H1 (cell line): ENCODE results near the gene NELFB. TPM values are rescaled to one million over a fixed set of nuclear protein-coding genes. Genes with fewer than 3 reads are reported as not detected.

Source experiments
- CTCF ChIA-PET: fragments of 300-600 bp; sonication (Branson Sonifier 250); formaldehyde crosslinking; loops from one replicate; lab custom pipeline; 2021; ENCODE audit not compliant: partially characterized antibody; lab: Charles Lee
- POLR2A ChIA-PET: fragments of 300-600 bp; sonication (Branson Sonifier 250); formaldehyde crosslinking; loops from one replicate; lab custom pipeline; 2021; ENCODE audit warnings: inconsistent platforms; ENCODE audit not compliant: partially characterized antibody; lab: Charles Lee
- DNase-seq, 2 experiments: peaks; one replicate each; pipeline versions ENCODE4 v3.0.0 to v3.0.0-alpha.2; 2010 to 2022; ENCODE audit warnings: low spot score in 2 of 2, low read depth in 1 of 2, mixed read lengths in 1 of 2
- FAIRE-seq: peaks from 2 replicates; lab custom pipeline; 2011; peaks lifted over from hg19 to GRCh38; lab: Jason Lieb, UNC
- H2AFZ ChIP-seq: 2 replicates; pipeline ENCODE4 v1.8.1; 2012; ENCODE audit warnings: low read length, inconsistent platforms
- H2AK5ac ChIP-seq: 2 replicates; pipeline ENCODE4 v1.6.1; 2013; ENCODE audit warnings: low read depth, low read length
- H2BK120ac ChIP-seq: replicated peaks from 2 replicates; pipeline ENCODE3; 2013; ENCODE audit warnings: low read depth, low read length, inconsistent platforms
- H2BK12ac ChIP-seq: 2 replicates; pipeline ENCODE4 v1.6.1; 2013; ENCODE audit warnings: low read depth, low read length
- H2BK15ac ChIP-seq: 2 replicates; pipeline ENCODE4 v1.6.1; 2013; ENCODE audit warnings: low read length
- H2BK20ac ChIP-seq: 2 replicates; pipeline ENCODE4 v1.6.1; 2013; ENCODE audit warnings: low read length
- H2BK5ac ChIP-seq: 2 replicates; pipeline ENCODE4 v1.6.1; 2013; ENCODE audit warnings: low read depth, low read length
- H3K14ac ChIP-seq: 2 replicates; pipeline ENCODE4 v1.6.1; 2013; ENCODE audit warnings: inconsistent platforms; ENCODE audit not compliant: insufficient read length
- H3K18ac ChIP-seq: 2 replicates; pipeline ENCODE4 v1.6.1; 2013; ENCODE audit warnings: low read length; ENCODE audit errors: extremely low read depth
- H3K23ac ChIP-seq: 2 replicates; pipeline ENCODE4 v1.6.1; 2013; ENCODE audit warnings: inconsistent platforms; ENCODE audit not compliant: insufficient read length
- H3K23me2 ChIP-seq: 2 replicates; pipeline ENCODE4 v1.6.1; 2013; ENCODE audit warnings: low read depth, low read length
- H3K27ac ChIP-seq: 2 replicates; pipeline ENCODE4 v1.6.1; 2011; ENCODE audit warnings: low read depth, low read length, inconsistent platforms
- H3K27me3 ChIP-seq, 4 experiments: replicated peaks in 1 of 4; 1 replicate in 1 of 4; 2 replicates in 3 of 4; pipeline versions ENCODE4 v1.6.1 to v1.8.1; 2011 to 2013; ENCODE audit warnings: low read length in 3 of 4, mild to moderate bottlenecking in 3 of 4, inconsistent platforms in 2 of 4, mixed read lengths in 2 of 4, moderate library complexity in 1 of 4; ENCODE audit not compliant: control insufficient read depth in 3 of 4, insufficient read depth in 3 of 4; ENCODE audit errors: extremely low read depth in 1 of 4
- H3K36me3 ChIP-seq, 4 experiments: 2 replicates each; pipeline versions ENCODE4 v1.6.1 to v1.8.1; 2011 to 2013; ENCODE audit warnings: mild to moderate bottlenecking in 4 of 4, low read length in 3 of 4, moderate library complexity in 2 of 4, control low read depth in 1 of 4, inconsistent platforms in 1 of 4; ENCODE audit not compliant: insufficient read depth in 4 of 4, control insufficient read depth in 2 of 4
- H3K4ac ChIP-seq: replicated peaks from 2 replicates; pipeline ENCODE3; 2013; ENCODE audit warnings: low read length, low read depth, mixed read lengths, inconsistent platforms; ENCODE audit not compliant: insufficient read length
- H3K4me1 ChIP-seq, 4 experiments: replicated peaks in 1 of 4; 1 replicate in 1 of 4; 2 replicates in 3 of 4; pipeline versions ENCODE4 v1.6.1 to v1.8.1; 2011 to 2013; ENCODE audit warnings: low read length in 3 of 4, inconsistent platforms in 2 of 4, mixed read lengths in 1 of 4; ENCODE audit not compliant: insufficient read depth in 4 of 4, control insufficient read depth in 3 of 4
- H3K4me2 ChIP-seq, 2 experiments: 2 replicates each; pipeline versions ENCODE4 v1.6.1 to v1.8.1; 2011 to 2013; ENCODE audit warnings: low read depth in 2 of 2, low read length in 2 of 2, control low read depth in 1 of 2, inconsistent platforms in 1 of 2, mild to moderate bottlenecking in 1 of 2; ENCODE audit not compliant: insufficient read depth in 1 of 2
- H3K4me3 ChIP-seq, 4 experiments: fragments of 200-600, 300-600 bp in 1 of 4; sonication (generic), shearing (Covaris generic), sonication (Bioruptor Twin) in 1 of 4; 2 replicates each; pipeline versions ENCODE4 v1.5.1 to v1.8.1; 2011 to 2016; ENCODE audit warnings: low read length in 4 of 4, low read depth in 3 of 4, control low read depth in 2 of 4, inconsistent platforms in 2 of 4, mild to moderate bottlenecking in 2 of 4, mixed read lengths in 1 of 4, moderate library complexity in 1 of 4; ENCODE audit not compliant: insufficient read depth in 2 of 4; ENCODE audit errors: extremely low read depth in 1 of 4
- H3K56ac ChIP-seq: replicated peaks from 2 replicates; pipeline ENCODE3; 2013; ENCODE audit warnings: low read depth, mild to moderate bottlenecking, mixed read lengths, low read length, inconsistent platforms; ENCODE audit not compliant: insufficient read length
- H3K79me1 ChIP-seq: 2 replicates; pipeline ENCODE4 v1.6.1; 2013; ENCODE audit warnings: low read depth, low read length, control low read depth
- H3K79me2 ChIP-seq, 2 experiments: 2 replicates each; pipeline versions ENCODE4 v1.6.1 to v1.8.1; 2012 to 2013; ENCODE audit warnings: low read length in 2 of 2, mild to moderate bottlenecking in 2 of 2, inconsistent platforms in 1 of 2; ENCODE audit not compliant: insufficient read depth in 2 of 2, control insufficient read depth in 1 of 2
- H3K9ac ChIP-seq, 4 experiments: replicated peaks in 1 of 4; 1 replicate in 1 of 4; 2 replicates in 3 of 4; pipeline versions ENCODE4 v1.6.1 to v1.8.1; 2011 to 2013; ENCODE audit warnings: low read depth in 3 of 4, low read length in 3 of 4, control low read depth in 2 of 4, mild to moderate bottlenecking in 2 of 4, moderate library complexity in 2 of 4, inconsistent platforms in 1 of 4; ENCODE audit errors: extremely low read depth in 1 of 4
- H3K9me3 ChIP-seq, 2 experiments: 2 replicates each; pipeline versions ENCODE4 v1.6.1 to v1.8.1; 2012 to 2013; ENCODE audit warnings: mild to moderate bottlenecking in 2 of 2, moderate library complexity in 2 of 2, control low read depth in 1 of 2, inconsistent platforms in 1 of 2, low read depth in 1 of 2, low read length in 1 of 2, mixed read lengths in 1 of 2; ENCODE audit not compliant: insufficient read depth in 2 of 2
- H4K20me1 ChIP-seq, 2 experiments: replicated peaks in 1 of 2; 2 replicates each; pipeline versions ENCODE3 to v1.8.1; 2011 to 2013; ENCODE audit warnings: inconsistent platforms in 2 of 2, low read length in 2 of 2, mild to moderate bottlenecking in 1 of 2; ENCODE audit not compliant: insufficient read depth in 2 of 2, control insufficient read depth in 1 of 2
- H4K5ac ChIP-seq: 2 replicates; pipeline ENCODE4 v1.6.1; 2013; ENCODE audit warnings: low read length, low read depth, mixed read lengths, inconsistent platforms; ENCODE audit not compliant: insufficient read length
- H4K8ac ChIP-seq: 2 replicates; pipeline ENCODE4 v1.8.0; 2013; ENCODE audit warnings: mild to moderate bottlenecking, moderate library complexity, low read length, inconsistent platforms; ENCODE audit not compliant: insufficient read depth; ENCODE audit errors: extremely low read depth
- H4K91ac ChIP-seq: replicated peaks from 2 replicates; pipeline ENCODE3; 2013; ENCODE audit warnings: low read length, mixed read lengths, inconsistent platforms; ENCODE audit not compliant: insufficient read length
- GABPA ChIP-seq: IDR thresholded peaks from 2 replicates; pipeline ENCODE4 v1.6.1; 2011; ENCODE audit warnings: mild to moderate bottlenecking, low read length, moderate library complexity, borderline replicate concordance; ENCODE audit not compliant: insufficient read depth
- POLR2A ChIP-seq, 2 experiments: IDR thresholded peaks; 1 replicate in 1 of 2; 2 replicates in 1 of 2; pipeline ENCODE4 v1.6.1; 2011; ENCODE audit warnings: low read depth in 2 of 2, low read length in 2 of 2, mild to moderate bottlenecking in 2 of 2; ENCODE audit errors: control extremely low read depth in 1 of 2
- POU5F1 ChIP-seq: IDR thresholded peaks from 2 replicates; pipeline ENCODE4 v1.6.1; 2011; ENCODE audit warnings: low read depth, mild to moderate bottlenecking, low read length, moderate library complexity
- RXRA ChIP-seq: IDR thresholded peaks from 2 replicates; pipeline ENCODE4 v1.6.1; 2011; ENCODE audit warnings: low read depth, mild to moderate bottlenecking, low read length, moderate library complexity; ENCODE audit not compliant: insufficient read depth
- SIN3A ChIP-seq, 2 experiments: IDR thresholded peaks in 1 of 2; conservative IDR thresholded peaks in 1 of 2; 2 replicates each; pipeline ENCODE4 v1.6.1; 2011 to 2012; ENCODE audit warnings: low read length in 2 of 2, improper control_type of control experiment in 1 of 2, low read depth in 1 of 2, mild to moderate bottlenecking in 1 of 2
- WGBS, 2 experiments: shearing (Covaris generic) in 1 of 2; methylation state at CpG; one replicate each; pipeline versions ENCODE4 v1.1.6 to v1.1.7; 2013 to 2015; ENCODE audit warnings: low lambda C conversion rate in 2 of 2, mixed read lengths in 2 of 2, inconsistent platforms in 1 of 2, low coverage in 1 of 2, missing lambda C conversion rate in 1 of 2; ENCODE audit not compliant: insufficient replicate concordance in 2 of 2, insufficient coverage in 1 of 2, insufficient read length in 1 of 2; ENCODE audit errors: extremely low coverage in 1 of 2, missing lambda C conversion rate in 1 of 2; 5-methylcytosine and 5-hydroxymethylcytosine counted together
- polyA plus RNA-seq, 7 experiments: library from polyadenylated mRNA; depleted of rRNA in 3 of 7; stranded (reverse) in 5 of 7; unstranded in 2 of 7; fragments of >200 nt in 5 of 7; fragments of 200-250 nt in 2 of 7; gene quantifications; 1 replicate in 5 of 7; 2 replicates in 1 of 7; 4 replicates in 1 of 7; pipeline versions ENCODE4 v1.2.1 to v1.2.3, GENCODE V29; 2011 to 2013; ENCODE audit warnings: missing spikeins in 2 of 7, mixed read lengths in 2 of 7
- total RNA-seq: library from RNA; stranded (reverse); fragmentation: NEBNext Ultra II Directional; extraction: Animal tissue kit (Norgen Biotek cat#: 25700); gene quantifications from 2 replicates; pipeline ENCODE4 v1.2.1, GENCODE V29; 2021

NELFB gene
- total and polyA plus RNA-seq, 2 of the 8 experiments (the other 6 are each of a cell fraction or from before 2014, with no cell fraction given): 57.6 to 78.0 TPM

DNA sequence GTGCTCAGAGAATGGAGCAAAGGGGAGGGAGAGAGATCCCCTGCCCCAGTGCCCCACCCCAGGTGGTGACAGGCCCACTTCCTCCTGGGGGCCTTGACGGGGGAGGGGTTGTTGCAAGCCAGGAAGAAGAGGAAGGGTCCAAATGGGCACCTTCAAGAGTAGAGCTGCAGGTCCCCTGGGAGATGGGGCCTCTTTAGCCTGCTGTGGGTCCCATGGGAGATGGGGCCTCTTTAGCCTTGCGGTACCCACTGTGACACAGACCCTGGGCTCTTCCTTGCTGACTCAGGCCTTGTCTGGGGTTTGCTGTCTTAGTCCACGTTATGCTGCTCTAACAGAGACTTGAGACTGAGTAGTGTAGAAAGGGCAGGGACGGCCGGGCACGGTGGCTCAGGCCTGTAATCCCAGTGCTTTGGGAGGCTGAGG is 12.8 kb downstream of the NELFB start:
- Histone ChIP-seq H3K18ac (no peak overlapping the region), H3K79me2 (no peaks in the 10 kb centered on the region), H4K8ac (no peak overlapping the region), H4K91ac (no peak overlapping the region), H3K23ac (no peak overlapping the region), H3K4me3 (no peak overlapping the region), H2BK120ac (no peak overlapping the region), H2BK15ac (no peak overlapping the region), H3K9ac (no peak overlapping the region), H2AFZ (no peak overlapping the region), H4K5ac (no peak overlapping the region), H3K14ac (no peak overlapping the region), H4K20me1 (peaks cover 4 to 9% of the 10 kb centered on the region in 2 experiments), H2BK5ac (no peak overlapping the region), H3K23me2 (no peaks in the 10 kb centered on the region), H2BK12ac (no peak overlapping the region), H2BK20ac (no peak overlapping the region), H3K4ac (no peak overlapping the region), H3K27me3 (no peaks in the 10 kb centered on the region), H3K9me3 (no peaks in the 10 kb centered on the region), H3K27ac (no peak overlapping the region), H3K56ac (no peak overlapping the region), H3K36me3 (peaks cover 6 to 37% (median 27%) of the 10 kb centered on the region in 4 experiments), H2AK5ac (no peak overlapping the region), H3K79me1 (no peaks in the 10 kb centered on the region), H3K4me1 (no peaks in the 10 kb centered on the region), H3K4me2 (no peak overlapping the region)
- ChIA-PET POLR2A (interaction anchor here (1.7 to 69.9 kb wide), 3 partner anchors 11 to 33 kb away, joined by 4 to 1462 read pairs (median 1462); partner anchors contain the start of genes CYSRT1, NDOR1, NELFB and RNF208), CTCF (interaction anchor here (0.8 to 2.6 kb wide), 5 partner anchors 14 to 177 kb away, joined by 3 to 11 read pairs (median 3); no protein-coding TSS in a partner anchor)
- no peak for FAIRE-seq
- DNase-seq: no peak
- 95% methylated on average over 6 of the region's 6 CpGs; no CpG with 5 or more reads in 1 of the 2 experiments for WGBS, 2 experiments
- TF ChIP-seq GABPA (no peak), SIN3A (conservative IDR thresholded peaks at IDR 0.05 in 1 of 2, IDR thresholded peaks at IDR 0.05 in 1 of 2; ENCODE audit: low read depth in 1 of 2, low read length in 2 of 2) (no peak), POLR2A (IDR thresholded peaks at IDR 0.05; ENCODE audit: control extremely low read depth in 1 of 2, low read depth in 2 of 2, low read length in 2 of 2) (no peak), RXRA (no peak), POU5F1 (no peak)
